ENCODE measurements around the gene CNTRL.

GRCh38 chr9:121183666-121184423, 109.1 kb downstream of the CNTRL start:
- TF ChIP-seq POLR2A (IDR thresholded peaks at IDR 0.05) = no peak
- TF ChIP-seq, protein P1, sequence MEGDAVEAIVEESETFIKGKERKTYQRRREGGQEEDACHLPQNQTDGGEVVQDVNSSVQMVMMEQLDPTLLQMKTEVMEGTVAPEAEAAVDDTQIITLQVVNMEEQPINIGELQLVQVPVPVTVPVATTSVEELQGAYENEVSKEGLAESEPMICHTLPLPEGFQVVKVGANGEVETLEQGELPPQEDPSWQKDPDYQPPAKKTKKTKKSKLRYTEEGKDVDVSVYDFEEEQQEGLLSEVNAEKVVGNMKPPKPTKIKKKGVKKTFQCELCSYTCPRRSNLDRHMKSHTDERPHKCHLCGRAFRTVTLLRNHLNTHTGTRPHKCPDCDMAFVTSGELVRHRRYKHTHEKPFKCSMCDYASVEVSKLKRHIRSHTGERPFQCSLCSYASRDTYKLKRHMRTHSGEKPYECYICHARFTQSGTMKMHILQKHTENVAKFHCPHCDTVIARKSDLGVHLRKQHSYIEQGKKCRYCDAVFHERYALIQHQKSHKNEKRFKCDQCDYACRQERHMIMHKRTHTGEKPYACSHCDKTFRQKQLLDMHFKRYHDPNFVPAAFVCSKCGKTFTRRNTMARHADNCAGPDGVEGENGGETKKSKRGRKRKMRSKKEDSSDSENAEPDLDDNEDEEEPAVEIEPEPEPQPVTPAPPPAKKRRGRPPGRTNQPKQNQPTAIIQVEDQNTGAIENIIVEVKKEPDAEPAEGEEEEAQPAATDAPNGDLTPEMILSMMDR (IDR thresholded peaks at IDR 0.05) = no peak
